K562 (cell line): ENCODE results near the gene VWA7. TPM values are rescaled to one million over a fixed set of nuclear protein-coding genes. Genes with fewer than 3 reads are reported as not detected.
A peak's percentile ranks its signal among the peaks of the same experiment; 100 is the strongest.

Experiments used
- ELF4 ChIP-seq: fragments of 450-650 bp; formaldehyde crosslinking; IDR thresholded peaks from 2 replicates; pipeline ENCODE4 v1.4.0; 2022; ENCODE audit warnings: missing genetic modification characterization
- GTF2A2 ChIP-seq: IDR thresholded peaks from 2 replicates; pipeline ENCODE4 v1.6.1; 2016; ENCODE audit warnings: mild to moderate bottlenecking, missing genetic modification characterization, missing compliant biosample characterization
- HNRNPH1 ChIP-seq: fragments of 200-400 bp; formaldehyde crosslinking; optimal IDR thresholded peaks from 2 replicates; pipeline ENCODE3; 2017; ENCODE audit warnings: low read depth, mild to moderate bottlenecking, low read length, moderate library complexity
- HNRNPK ChIP-seq: fragments of 200-400 bp; formaldehyde crosslinking; IDR thresholded peaks from one replicate; pipeline ENCODE4 v1.6.1; 2018; ENCODE audit warnings: mild to moderate bottlenecking, low read depth, low read length; ENCODE audit not compliant: poor library complexity, severe bottlenecking
- MXI1 ChIP-seq: IDR thresholded peaks from 2 replicates; pipeline ENCODE4 v1.6.1; 2011; ENCODE audit warnings: low read depth, mild to moderate bottlenecking, improper control_type of control experiment, low read length
- NR2C1 ChIP-seq, 2 experiments: fragments of 450-650 bp; IDR thresholded peaks; 2 replicates each; pipeline ENCODE4 v1.6.1; 2017; ENCODE audit warnings: mild to moderate bottlenecking in 2 of 2, antibody characterized with exemption in 1 of 2, inconsistent platforms in 1 of 2, missing compliant biosample characterization in 1 of 2, missing genetic modification characterization in 1 of 2
- POLR2G ChIP-seq: fragments of 200-400 bp; formaldehyde crosslinking; IDR thresholded peaks from 2 replicates; pipeline ENCODE4 v1.6.1; 2017; ENCODE audit warnings: low read depth, mild to moderate bottlenecking, antibody characterized with exemption, low read length, moderate library complexity
- TCF7L2 ChIP-seq: fragments of 150-350 bp; IDR thresholded peaks from 2 replicates; pipeline ENCODE4 v1.6.1; 2016; ENCODE audit warnings: low read depth, mild to moderate bottlenecking, low read length, moderate library complexity
- TCFL5 ChIP-seq: fragments of 250-450 bp; sonication (Bioruptor Pico); conservative IDR thresholded peaks from 2 replicates; pipeline ENCODE4 v1.6.1; 2021; ENCODE audit warnings: mild to moderate bottlenecking, moderate library complexity, matching md5 sums
- ZNF232 ChIP-seq: sonication (generic); formaldehyde crosslinking; IDR thresholded peaks from 2 replicates; pipeline ENCODE4 v1.8.0; 2022; ENCODE audit warnings: mild to moderate bottlenecking, missing genetic modification reagents
- polyA plus RNA-seq, 8 experiments: library from polyadenylated mRNA; depleted of rRNA in 4 of 8; stranded (reverse) in 5 of 8; unstranded in 3 of 8; fragments of >200 nt; fragmentation: Nextera tagmentation in 2 of 8; fragmentation: Illumina TruSeq in 1 of 8; extraction: Ambion mirVana in 2 of 8; extraction: Trizol in 1 of 8; gene quantifications; 2 replicates each; pipeline versions ENCODE4 v1.2.1 to v1.2.3, GENCODE V29; 2011 to 2014; ENCODE audit warnings: inconsistent platforms in 1 of 8, missing spikeins in 1 of 8
- total RNA-seq, 7 experiments: library from RNA; depleted of rRNA in 6 of 7; stranded (reverse); fragments of >200 nt in 6 of 7; fragmentation: Illumina TruSeq in 2 of 7; extraction: Trizol in 2 of 7; gene quantifications; 2 replicates each; pipeline versions ENCODE4 v1.2.1 to v1.2.3, GENCODE V29; 2011 to 2021; ENCODE audit warnings: low replicate concordance in 1 of 7
- TF ChIP-seq, protein P1 (sequence below): fragments of 250-450 bp; sonication (Bioruptor Pico); IDR thresholded peaks from 2 replicates; pipeline ENCODE4 v1.8.0; 2022; ENCODE audit warnings: inconsistent platforms, mild to moderate bottlenecking, moderate library complexity, borderline replicate concordance
- TF ChIP-seq, protein P2 (sequence below): fragments of 450-650 bp; conservative IDR thresholded peaks from 2 replicates; pipeline ENCODE4 v1.6.1; 2016; ENCODE audit warnings: missing genetic modification characterization, low read depth, mild to moderate bottlenecking, missing compliant biosample characterization, moderate library complexity
- TF ChIP-seq, protein P3 (sequence below): fragments of 250-450 bp; sonication (Bioruptor Pico); IDR thresholded peaks from 2 replicates; pipeline ENCODE4 v1.5.0; 2021
- TF ChIP-seq, protein P4 (sequence below), 2 experiments: fragments of 450-650 bp in 1 of 2; IDR thresholded peaks; 2 replicates each; pipeline ENCODE4 v1.6.1; 2011 to 2017; ENCODE audit warnings: low read depth in 2 of 2, antibody characterized with exemption in 1 of 2, borderline replicate concordance in 1 of 2, low read length in 1 of 2, mild to moderate bottlenecking in 1 of 2, mixed read lengths in 1 of 2; ENCODE audit not compliant: control insufficient read depth in 1 of 2
- TF ChIP-seq, protein P5 (sequence below): fragments of 150-350 bp; IDR thresholded peaks from 2 replicates; pipeline ENCODE4 v1.6.1; 2014; ENCODE audit warnings: low read depth, mild to moderate bottlenecking, low read length, borderline replicate concordance

VWA7 gene
- total and polyA plus RNA-seq, 9 of the 15 experiments (the other 6 are each of a cell fraction or from before 2014, with no cell fraction given): 0.18 to 2.9 (median 0.95) TPM

DNA sequence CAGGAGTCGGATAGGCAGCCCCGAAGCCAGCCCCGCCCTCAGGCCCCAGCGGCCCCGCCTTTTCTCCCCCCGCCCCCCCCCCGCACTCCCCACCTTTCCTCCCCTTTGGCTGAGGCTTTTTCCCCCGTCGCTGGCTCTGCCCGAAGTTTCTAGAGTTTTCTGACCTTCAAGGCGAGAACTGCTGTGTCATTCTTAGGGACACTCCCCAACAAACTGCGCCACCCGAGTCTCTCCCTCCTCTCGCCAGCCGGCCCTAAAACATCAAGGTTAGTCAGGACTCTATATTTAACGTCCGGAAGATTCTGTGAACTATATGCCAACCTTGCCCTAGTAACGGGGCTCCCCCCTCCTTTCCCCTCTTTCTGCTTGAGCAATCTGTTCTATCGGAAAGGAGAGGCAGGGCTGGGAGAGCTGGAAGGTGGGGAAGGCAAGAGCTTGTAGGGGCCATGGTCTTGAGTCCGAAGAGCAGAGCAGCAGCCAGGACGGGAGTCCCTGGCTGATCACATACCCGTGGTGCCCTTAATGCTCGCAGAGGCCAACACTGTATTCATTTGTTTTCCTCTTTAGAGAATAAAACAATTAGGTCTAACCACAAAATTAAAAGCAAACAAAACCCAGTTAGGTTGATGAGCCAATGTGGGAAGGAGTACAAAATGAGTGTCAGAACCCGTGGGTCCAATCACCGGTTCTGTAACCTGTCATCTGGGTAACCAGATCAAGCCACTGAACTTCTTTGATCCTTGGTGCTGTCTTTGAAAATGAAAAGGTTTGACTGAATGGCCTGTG lies 45.1 kb upstream of the VWA7 start (continued):
- TF ChIP-seq, protein P1, sequence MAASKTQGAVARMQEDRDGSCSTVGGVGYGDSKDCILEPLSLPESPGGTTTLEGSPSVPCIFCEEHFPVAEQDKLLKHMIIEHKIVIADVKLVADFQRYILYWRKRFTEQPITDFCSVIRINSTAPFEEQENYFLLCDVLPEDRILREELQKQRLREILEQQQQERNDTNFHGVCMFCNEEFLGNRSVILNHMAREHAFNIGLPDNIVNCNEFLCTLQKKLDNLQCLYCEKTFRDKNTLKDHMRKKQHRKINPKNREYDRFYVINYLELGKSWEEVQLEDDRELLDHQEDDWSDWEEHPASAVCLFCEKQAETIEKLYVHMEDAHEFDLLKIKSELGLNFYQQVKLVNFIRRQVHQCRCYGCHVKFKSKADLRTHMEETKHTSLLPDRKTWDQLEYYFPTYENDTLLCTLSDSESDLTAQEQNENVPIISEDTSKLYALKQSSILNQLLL (CRISPR knock-in tag): no peak
- TF ChIP-seq TCFL5 (peak; percentile 7; the same call in 1 of the 2 replicates), NR2C1 (IDR thresholded peaks at IDR 0.05) (no peak), NR2C1 (tag; IDR thresholded peaks at IDR 0.05) (peak; percentile 54; the same call in 1 of the 2 replicates), ZNF232 (peak; percentile 25; the same call in 1 of the 2 replicates), TCF7L2 (0 out of 2 replicates have a peak, but pooled peaks have one; percentile 29), HNRNPK (peak; percentile 84), HNRNPH1 (no peak), GTF2A2 (peak; percentile 85), ELF4 (CRISPR knock-in tag) (peak; percentile 88; the same call in 1 of the 2 replicates), MXI1 (no peak), POLR2G (peak; percentile 15; the same call in 1 of the 2 replicates)
- TF ChIP-seq, protein P2, sequence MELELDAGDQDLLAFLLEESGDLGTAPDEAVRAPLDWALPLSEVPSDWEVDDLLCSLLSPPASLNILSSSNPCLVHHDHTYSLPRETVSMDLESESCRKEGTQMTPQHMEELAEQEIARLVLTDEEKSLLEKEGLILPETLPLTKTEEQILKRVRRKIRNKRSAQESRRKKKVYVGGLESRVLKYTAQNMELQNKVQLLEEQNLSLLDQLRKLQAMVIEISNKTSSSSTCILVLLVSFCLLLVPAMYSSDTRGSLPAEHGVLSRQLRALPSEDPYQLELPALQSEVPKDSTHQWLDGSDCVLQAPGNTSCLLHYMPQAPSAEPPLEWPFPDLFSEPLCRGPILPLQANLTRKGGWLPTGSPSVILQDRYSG: peak; percentile 87; the same call in 1 of the 2 replicates
- TF ChIP-seq, protein P3, sequence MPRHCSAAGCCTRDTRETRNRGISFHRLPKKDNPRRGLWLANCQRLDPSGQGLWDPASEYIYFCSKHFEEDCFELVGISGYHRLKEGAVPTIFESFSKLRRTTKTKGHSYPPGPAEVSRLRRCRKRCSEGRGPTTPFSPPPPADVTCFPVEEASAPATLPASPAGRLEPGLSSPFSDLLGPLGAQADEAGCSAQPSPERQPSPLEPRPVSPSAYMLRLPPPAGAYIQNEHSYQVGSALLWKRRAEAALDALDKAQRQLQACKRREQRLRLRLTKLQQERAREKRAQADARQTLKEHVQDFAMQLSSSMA (CRISPR knock-in tag): 0 out of 2 replicates have a peak, but pooled peaks have one; percentile 24
- TF ChIP-seq, protein P4, sequence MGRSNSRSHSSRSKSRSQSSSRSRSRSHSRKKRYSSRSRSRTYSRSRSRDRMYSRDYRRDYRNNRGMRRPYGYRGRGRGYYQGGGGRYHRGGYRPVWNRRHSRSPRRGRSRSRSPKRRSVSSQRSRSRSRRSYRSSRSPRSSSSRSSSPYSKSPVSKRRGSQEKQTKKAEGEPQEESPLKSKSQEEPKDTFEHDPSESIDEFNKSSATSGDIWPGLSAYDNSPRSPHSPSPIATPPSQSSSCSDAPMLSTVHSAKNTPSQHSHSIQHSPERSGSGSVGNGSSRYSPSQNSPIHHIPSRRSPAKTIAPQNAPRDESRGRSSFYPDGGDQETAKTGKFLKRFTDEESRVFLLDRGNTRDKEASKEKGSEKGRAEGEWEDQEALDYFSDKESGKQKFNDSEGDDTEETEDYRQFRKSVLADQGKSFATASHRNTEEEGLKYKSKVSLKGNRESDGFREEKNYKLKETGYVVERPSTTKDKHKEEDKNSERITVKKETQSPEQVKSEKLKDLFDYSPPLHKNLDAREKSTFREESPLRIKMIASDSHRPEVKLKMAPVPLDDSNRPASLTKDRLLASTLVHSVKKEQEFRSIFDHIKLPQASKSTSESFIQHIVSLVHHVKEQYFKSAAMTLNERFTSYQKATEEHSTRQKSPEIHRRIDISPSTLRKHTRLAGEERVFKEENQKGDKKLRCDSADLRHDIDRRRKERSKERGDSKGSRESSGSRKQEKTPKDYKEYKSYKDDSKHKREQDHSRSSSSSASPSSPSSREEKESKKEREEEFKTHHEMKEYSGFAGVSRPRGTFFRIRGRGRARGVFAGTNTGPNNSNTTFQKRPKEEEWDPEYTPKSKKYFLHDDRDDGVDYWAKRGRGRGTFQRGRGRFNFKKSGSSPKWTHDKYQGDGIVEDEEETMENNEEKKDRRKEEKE (IDR thresholded peaks at IDR 0.05; ENCODE audit: borderline replicate concordance in 1 of 2, control insufficient read depth in 1 of 2, low read depth in 2 of 2, low read length in 1 of 2): no peak
- TF ChIP-seq, protein P5, sequence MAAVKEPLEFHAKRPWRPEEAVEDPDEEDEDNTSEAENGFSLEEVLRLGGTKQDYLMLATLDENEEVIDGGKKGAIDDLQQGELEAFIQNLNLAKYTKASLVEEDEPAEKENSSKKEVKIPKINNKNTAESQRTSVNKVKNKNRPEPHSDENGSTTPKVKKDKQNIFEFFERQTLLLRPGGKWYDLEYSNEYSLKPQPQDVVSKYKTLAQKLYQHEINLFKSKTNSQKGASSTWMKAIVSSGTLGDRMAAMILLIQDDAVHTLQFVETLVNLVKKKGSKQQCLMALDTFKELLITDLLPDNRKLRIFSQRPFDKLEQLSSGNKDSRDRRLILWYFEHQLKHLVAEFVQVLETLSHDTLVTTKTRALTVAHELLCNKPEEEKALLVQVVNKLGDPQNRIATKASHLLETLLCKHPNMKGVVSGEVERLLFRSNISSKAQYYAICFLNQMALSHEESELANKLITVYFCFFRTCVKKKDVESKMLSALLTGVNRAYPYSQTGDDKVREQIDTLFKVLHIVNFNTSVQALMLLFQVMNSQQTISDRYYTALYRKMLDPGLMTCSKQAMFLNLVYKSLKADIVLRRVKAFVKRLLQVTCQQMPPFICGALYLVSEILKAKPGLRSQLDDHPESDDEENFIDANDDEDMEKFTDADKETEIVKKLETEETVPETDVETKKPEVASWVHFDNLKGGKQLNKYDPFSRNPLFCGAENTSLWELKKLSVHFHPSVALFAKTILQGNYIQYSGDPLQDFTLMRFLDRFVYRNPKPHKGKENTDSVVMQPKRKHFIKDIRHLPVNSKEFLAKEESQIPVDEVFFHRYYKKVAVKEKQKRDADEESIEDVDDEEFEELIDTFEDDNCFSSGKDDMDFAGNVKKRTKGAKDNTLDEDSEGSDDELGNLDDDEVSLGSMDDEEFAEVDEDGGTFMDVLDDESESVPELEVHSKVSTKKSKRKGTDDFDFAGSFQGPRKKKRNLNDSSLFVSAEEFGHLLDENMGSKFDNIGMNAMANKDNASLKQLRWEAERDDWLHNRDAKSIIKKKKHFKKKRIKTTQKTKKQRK: no peak
